Mucosa of gallbladder (tissue), 1 donor: ENCODE data around the gene TRAFD1. TPM values are rescaled to one million over a fixed set of nuclear protein-coding genes. Genes with fewer than 3 reads are reported as not detected.

Experiments
- DNase-seq: peaks from one replicate; pipeline ENCODE4 v3.0.0-alpha.2; 2020; ENCODE audit warnings: low spot score
- total RNA-seq: library from RNA; stranded (reverse); gene quantifications from one replicate; pipeline ENCODE4 v1.2.1, GENCODE V29; 2021
- donor health status: DM: no; HTN: no; CAD: no.

TRAFD1 gene
- total RNA-seq, 1 donor from 2014 or later = 28.1 TPM

DNA sequence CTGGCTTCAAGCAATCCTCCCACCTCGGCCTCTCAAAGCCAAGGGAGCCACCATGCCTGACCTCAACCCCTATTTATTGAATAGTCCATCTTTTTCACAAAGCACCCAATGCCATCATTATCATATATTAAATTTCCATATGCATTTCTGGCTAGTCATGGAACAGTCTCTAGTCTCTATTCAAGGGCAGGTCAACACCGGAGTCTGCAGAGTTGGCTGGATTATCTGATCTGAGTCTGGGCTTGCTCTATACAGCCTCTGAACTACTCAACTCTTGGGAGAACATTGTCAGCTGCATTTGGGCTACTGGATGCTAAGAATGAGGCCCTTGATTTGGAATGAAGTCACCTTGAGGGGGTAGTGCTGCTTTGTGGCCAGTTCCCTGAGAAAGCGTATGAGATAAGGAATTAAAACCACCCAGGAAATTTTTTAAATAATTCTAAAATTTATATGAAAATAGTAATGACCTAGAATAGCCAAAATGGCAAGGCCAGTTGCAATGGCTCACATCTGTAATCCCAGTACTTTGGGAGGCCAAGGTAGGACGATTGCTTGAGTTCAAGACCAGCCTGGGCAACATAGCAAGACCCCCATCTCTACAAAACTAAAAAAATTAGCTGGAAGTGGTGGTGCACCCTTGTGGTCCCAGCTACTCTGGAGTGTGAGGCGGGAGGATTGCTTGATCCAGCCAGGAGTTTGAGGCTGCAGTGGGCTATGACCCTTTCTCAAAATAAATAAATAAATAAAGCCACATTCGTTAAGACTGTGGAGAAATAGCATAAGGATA is 9.9 kb upstream of the TRAFD1 start:
- DNase-seq = no peak

DNA sequence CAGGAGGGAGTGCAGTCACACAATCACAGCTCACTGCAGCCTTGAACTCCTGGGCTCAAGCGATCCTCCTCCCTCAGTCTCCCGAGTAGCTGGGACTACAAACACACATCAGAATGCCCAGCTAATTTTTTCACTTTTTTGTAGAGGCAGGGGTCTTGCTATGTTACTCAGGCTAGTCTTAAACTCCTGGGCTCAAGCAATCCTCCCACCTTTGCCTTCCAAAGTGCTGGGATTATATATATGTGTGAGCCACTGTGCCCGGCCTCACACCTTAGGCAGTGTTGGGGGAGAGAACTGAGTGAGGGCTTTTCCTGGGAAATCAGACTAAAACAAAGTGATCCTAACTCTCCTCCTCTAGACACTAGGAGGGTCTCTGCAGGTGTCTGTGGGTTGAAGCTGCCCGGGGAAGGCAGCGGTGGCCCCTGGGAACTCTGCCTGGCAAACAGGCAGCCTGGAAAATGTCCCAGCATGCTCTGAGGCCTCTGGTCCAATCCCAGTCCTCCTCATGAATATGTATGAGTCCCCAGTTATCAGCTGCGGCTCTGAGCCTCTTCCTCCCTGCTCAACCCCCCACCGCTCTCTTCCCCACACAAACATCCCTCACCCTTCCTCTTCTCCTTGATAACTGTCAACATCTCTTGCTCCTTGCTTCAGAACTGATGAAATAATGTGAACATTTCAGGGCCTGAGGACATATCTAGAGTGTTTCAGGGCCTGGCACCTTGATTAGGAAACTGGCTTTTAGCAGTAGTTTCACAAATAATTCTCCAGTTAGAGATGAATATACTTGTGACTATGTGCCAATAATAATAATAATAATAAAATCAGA is 8.9 kb upstream of the TRAFD1 start:
- DNase-seq = peak; percentile 64

DNA sequence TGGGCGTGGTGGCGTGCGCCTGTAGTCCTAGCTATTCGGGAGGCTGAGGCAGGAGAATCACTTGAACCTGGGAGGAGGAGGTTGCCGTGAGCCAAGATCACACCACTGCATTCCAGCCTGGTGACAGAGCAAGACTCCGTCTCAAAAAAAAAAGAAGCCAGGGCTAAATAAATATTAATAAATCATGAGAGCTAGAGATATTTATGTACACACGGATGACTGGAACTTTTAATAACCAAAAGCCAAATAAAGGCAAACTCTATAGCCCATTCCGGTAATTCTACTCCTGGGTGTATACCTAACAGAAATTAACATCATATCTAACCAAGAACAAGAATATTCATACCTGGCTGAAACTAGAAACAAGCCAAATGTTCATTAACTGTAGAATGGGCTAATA is 7.7 kb upstream of the TRAFD1 start:
- DNase-seq = no peak

DNA sequence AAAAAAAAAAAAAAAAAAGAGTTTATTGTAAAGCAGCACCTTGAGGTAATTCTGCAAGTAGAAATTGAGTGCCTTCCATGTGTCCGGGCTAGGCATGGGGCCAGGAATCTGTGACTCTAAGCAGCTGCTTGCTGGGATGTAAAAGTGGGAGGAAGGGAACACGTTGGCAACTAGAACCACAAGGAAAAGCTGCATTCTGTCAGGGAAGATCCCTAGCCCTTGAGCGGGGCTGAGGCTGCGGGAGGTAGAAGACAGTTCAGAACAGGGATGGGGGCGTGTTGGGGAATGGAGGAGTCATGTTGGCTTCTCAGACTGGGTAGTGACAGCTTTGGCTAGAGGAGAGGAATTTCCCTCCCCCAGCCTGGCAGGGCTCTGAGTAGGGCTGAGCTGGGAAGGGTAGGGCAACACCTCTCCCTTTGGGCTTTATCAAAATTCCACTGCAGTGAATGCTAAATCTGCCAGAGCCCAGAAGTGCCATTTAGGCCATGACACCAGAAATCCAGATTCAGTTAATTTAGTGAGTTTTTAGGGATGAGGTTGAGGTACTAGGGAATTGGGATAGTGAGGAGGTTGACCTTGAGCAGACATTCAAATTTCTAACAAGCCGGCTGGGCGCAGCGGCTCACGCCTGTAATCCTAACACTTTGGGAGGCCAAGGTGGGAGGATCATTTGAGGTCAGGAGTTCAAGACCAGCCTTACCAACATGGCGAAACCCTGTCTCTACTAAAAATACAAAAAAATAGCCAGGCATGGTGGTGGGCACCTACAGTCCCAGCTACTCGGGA is 3.4 kb upstream of the TRAFD1 start:
- peak; percentile 43 for DNase-seq

DNA sequence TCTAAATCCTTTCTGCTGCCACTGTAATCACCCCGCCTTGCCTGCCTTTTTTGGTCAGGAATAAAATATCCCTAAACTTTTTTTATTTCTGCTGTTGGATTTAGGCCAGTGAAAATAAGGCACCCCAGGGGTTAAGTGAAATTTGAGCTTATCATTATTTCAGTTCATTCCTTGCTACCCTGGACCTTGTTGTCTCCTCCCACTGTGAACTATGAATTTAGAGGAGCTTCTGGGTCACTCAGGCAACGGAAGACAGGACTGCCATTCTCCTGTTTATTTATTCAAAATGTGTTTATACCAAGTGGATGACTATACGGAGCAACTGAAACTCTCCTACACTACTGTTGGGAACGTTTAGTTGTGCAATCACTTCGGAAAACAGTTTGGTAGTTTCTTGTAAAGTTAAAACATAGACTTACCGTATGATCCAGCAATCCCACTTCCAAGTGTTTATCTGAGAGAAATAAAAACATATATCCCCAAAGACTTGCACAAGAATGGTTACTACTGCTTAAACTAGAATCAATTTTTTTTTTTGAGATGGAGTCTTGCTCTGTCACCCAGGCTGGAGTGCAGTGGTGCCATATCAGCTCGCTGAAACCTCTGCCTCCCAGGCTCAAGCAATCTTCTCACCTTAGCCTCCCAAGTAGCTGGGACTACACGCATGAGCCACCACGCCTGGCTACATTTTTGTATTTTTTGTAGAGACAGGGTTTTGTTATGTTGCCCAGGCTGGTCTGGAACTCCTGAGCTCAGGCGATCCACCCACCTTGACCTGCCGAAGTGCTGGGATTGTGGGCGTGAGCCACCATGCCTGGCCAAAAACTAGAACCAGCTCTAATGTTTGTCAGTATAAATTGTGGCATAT is 2.3 kb upstream of the TRAFD1 start:
- DNase-seq = no peak

DNA sequence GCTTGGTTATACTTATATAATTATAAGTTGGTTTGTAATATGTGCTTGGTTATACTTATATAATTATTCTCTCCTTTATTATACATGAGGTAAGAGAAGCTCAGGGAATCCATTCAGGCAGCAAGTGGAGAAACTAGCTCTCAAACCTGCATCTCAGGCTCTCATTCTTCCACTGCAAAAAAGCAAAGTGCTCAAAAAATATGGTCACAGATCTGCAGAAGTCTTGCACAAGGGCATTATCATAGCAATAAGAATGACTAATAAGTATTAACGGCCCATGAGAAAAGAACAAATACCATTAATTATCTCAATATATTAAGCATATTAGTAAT is 476 bp upstream of the TRAFD1 start:
- no peak for DNase-seq

DNA sequence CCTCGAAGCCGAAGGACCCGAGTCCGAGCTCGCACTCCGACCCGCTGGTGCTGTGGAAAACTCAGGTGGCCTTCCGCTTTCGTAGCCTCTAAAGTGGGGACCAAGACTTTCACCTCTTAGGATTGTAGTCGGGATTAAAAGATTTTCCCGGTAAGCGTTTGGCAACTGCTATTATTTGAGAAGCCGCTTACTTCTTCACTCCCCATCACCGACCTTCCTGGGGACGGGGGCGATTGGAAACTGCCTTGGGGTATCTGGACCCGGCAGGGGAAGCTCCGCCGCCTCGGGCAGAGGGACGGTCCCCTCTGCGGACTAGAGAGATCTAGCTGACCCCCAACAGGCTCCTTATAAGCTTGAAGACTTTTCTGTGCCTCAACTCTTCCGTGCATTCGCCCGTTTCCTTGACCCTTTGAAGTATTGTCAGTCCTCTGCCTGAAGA is 659 bp downstream of the TRAFD1 start:
- DNase-seq = no peak

DNA sequence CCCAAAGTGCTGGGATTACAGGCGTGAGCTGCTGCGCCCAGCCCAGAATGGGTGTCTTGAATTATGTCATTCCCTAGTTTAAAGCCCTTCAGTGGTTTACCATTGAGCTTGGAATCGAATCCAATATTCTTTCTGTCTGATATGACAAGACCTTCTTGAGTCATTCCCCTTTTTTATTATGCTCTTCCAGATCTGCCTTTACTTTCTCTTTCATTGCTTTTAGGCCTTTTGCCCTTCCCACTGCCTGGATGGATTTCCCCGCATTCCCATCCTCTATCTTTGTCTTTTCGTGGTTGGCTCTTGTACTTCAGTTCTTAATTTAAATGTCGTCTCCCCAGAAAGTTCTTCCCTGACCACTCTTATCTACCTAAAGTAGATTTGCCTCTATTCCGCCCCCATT is 1.6 kb downstream of the TRAFD1 start:
- DNase-seq = no peak

DNA sequence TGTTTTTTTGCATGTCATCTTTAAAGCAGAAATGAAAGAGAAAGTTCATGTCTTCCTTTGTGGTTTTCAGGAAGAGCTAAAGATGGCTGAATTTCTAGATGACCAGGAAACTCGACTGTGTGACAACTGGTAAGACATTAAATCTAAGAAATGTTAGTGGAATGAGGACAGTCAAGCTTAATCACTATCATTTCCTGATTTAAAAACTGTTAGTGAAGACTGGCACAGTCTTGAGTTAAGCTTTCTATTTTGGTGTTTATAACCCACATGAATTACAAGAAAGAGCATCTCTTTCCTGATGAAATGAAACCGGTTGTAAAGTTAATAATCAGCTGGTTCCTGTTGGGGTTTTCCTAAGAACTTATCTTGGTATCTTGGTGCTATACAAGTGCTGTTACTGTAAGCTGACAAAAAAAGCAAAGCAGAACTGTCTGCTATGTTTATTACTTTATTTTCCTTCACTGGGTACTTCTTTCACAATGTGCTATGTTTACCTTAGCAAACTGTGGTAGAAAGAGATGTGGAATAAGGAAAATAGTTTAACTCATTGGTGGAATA is 5.2 kb downstream of the TRAFD1 start:
- no peak for DNase-seq

DNA sequence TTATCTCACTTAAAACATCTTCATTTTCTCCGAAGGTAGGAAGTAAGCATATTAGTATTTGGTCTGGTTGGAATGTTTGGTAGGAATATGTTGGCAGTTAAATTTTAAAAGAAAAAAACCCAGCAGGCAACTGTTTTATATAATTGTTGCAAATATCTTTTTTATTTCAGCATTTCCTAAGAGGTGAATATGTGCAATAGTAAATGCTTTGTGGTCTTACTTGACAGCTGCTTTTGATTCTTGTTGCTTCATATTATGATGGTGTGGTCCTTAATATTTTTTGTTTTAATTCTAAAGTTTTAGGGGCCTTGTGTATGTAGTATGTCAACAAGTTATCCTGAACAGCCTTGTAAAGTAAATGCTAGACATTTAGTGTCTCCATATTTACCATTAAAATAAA is 6.3 kb downstream of the TRAFD1 start:
- DNase-seq = no peak

DNA sequence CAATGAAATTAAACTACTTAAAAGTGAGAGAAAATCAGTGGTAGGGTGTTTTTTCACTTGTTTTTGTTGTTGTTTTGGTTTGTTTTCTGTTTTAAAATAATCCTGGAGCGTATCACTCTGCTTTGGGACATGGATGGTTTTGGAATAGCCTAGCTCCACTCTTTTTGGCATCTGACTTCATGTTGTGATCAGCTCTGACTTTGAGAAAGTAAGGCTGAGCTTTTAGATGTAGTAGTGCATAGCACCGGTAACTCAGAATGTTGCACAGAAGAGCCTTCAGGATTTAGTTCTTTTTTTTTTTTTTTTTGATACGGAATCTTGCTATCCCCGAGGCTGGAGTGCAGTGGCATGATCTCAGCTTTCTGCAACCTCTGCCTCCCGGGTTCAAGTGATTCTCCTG is 8.1 kb downstream of the TRAFD1 start:
- DNase-seq = no peak

DNA sequence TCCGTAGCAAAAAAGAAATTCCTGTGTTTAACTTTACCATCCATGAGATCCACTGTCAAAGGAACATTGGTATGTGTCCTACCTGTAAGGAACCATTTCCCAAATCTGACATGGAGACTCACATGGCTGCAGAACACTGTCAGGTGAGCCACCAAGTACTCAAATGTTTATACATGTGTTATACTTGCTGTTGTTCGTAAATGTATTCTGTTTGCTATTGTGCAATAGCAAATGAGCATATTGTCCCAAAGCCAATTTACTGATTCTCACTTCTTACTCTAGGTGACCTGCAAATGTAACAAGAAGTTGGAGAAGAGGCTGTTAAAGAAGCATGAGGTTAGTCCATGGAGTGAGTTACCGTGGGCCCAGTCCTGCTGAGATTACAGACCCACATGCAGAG is 9.4 kb downstream of the TRAFD1 start:
- no peak for DNase-seq

DNA sequence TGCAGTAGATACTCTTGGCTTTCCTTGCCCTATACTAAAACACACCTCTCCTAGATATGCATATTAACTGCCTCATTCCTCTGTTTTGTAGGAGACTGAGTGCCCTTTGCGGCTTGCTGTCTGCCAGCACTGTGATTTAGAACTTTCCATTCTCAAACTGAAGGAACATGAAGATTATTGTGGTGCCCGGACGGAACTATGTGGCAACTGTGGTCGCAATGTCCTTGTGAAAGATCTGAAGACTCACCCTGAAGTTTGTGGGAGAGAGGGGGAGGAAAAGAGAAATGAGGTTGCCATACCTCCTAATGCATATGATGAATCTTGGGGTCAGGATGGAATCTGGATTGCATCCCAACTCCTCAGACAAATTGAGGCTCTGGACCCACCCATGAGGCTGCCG is 15.4 kb downstream of the TRAFD1 start:
- DNase-seq = no peak

DNA sequence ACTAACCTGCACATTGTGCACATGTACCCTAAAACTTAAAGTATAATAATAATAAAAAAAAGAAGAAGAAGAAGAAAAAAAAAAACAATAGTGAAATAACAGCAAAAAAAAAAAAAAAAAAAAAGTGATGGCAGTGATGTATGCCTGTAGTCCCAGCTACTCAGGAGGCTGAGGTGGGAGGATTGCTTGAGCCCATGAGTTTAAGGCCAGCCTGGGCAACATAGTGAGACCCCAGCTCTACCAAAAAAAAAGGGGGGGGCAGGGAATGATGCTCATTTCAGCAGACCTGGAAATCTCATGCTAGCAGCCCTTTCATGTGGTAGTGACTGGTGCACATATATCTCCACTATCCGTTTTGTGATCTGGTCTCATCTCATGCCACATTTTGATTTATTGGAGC is 20.8 kb downstream of the TRAFD1 start:
- no peak for DNase-seq

DNA sequence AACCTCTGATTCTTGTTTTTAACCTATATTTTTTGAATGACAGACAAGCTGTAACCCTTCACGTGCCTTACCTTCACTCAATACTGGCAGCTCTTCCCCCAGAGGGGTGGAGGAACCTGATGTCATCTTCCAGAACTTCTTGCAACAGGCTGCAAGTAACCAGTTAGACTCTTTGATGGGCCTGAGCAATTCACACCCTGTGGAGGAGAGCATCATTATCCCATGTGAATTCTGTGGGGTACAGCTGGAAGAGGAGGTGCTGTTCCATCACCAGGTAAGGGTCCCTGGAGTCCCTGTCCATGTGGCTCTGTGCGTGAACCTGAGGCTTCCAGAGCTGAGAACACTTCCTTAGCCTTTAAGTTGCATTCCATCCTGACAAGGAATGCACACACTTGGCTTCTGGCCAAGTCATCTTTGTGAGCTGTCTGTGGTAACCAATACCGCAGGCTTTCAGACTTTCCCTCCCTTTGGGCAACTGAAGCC is 22.7 kb downstream of the TRAFD1 start:
- no peak for DNase-seq

DNA sequence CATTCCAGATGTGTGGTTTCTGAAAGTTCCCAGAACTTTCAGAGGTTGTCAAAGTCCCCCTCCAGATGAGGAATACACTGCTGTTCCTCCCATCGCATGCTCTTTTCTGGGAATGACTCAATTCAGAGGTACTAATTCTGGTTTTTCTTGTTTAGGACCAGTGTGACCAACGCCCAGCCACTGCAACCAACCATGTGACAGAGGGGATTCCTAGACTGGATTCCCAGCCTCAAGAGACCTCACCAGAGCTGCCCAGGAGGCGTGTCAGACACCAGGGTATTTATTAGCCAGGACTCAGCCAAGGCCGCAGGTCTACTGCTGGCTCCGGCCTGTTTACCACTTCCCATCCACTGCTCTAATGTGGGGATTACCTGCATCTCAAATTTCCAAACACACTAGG is 24.2 kb downstream of the TRAFD1 start:
- DNase-seq = peak; percentile 22

DNA sequence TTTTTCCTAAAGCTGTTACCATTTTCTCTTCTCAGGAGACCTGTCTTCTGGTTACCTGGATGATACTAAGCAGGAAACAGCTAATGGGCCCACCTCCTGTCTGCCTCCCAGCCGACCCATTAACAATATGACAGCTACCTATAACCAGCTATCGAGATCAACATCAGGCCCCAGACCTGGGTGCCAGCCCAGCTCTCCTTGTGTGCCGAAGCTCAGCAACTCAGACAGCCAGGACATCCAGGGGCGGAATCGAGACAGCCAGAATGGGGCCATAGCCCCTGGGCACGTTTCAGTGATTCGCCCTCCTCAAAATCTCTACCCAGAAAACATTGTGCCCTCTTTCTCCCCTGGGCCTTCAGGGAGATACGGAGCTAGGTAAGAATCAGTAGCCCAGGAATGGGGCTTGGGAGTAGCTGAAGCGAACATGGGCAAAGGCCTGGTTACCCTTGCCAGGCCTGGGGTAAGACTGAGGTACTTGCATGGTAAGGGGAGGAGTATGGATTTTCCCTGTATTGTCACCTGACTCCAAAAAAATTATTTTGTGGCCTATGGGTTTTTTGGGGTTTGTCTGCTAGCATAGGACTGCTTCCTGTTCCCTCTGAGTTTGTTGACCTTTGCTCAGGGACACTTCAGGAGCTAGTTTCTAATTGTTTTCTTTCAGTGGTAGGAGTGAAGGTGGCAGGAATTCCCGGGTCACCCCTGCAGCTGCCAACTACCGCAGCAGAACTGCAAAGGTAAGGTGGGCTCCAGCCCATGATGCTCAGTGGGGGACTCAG is 26.6 kb downstream of the TRAFD1 start:
- DNase-seq = no peak

DNA sequence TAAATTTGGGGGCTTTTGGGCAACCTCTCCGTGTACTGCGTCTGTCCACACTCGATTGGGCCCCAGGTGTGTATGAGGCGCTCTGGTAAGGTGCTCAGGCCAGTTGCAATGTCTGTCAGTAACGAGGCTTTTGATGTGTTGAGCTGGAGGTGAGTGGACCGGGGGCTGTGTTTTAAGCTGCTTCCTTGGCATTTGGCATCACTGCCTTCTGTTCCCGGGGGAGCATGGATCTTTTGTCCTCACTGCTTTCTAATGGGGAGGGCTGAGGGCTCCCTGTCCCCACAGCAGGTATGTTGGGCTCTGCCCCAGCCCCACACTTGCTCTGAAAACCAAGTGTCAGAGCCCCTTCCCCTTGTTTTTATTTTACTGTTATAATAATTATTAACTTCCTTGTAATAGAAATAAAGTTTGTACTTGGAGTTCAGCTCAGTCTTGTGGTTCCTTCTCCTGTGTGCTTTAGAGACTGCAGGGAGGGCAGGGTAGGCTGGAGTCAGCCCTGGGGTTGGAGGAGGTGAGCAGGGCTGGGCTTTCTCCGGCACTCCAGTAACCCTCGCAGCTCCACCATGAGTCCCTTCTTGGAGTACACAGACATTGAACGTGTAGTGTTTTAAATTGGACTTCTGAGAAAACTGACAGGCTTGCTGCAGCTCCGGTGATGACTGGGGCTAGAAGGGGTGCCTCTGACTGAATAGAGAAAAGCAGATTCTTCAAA is 28.0 kb downstream of the TRAFD1 start:
- no peak for DNase-seq

DNA sequence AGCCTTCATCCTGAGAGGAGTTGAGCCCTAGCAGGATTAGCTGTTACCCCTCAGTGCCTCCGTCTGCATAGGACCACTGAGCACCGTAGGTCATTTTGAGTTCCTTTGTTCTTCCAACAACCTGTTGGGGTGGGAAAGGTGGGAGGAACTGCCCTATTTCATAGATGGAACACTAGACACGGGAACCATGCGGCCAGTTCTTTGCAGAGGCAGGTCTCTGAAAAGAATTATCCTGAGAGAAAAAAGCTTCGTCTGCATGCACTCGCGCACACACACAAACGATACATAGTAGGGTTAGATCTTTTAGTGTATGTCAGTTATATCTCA is 28.5 kb downstream of the TRAFD1 start:
- DNase-seq = no peak
